ENCODE measurements around the gene TFEC.

TFEC gene

GRCh38 chr7:115920367-115920766, 110.2 kb downstream of the TFEC start:
- DNase-seq = no peak

DNA sequence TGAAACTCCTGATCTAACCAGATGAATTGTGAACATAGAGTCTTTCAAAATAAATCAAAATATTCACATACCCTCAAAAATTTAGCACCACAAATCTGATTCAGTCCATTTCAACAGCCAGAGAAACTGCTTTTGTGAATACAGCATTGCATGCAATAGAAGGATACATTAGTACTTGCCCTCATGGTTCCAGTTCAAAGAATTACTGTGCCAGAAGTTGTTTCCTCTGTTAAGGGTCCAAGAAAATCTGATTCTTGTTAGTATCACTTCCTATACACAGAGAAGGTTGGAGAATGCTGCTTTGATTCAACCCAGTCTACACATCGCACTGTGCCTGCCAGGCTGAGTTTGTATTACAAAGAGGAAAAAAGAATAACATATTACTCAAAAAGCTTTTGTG, 115.6 kb downstream of the TFEC start:
- no peak for DNase-seq

GRCh38 chr7:115911465-115911864, 119.1 kb downstream of the TFEC start:
- DNase-seq = no peak

- DNase-seq = peak in 1 of 2 experiments; percentile 16
Observed at GRCh38 chr7:115910541-115911164, 119.9 kb downstream of the TFEC start.

GRCh38 chr7:115906731-115907130, 123.8 kb downstream of the TFEC start:
- no peak for DNase-seq

DNA sequence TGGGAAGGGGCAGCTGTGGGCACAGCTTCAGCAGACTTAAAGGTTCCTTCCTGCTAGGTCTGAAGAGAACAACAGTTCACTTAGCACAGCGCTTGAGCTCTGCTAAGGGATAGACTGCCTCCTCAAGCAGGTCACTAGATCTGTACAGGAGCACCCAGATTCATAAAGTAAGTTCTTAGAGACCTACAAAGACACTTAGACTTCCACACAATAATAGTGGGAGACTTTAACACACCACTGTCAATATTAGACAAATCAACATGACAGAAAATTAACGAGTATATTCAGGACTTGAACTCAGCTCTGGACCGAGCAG, 140.9 kb downstream of the TFEC start:
- DNase-seq = no peak

- DNase-seq = no peak
Observed at GRCh38 chr7:115888981-115889668, 141.4 kb downstream of the TFEC start.

- no peak for DNase-seq
Observed at GRCh38 chr7:115885550-115885949, 145.0 kb downstream of the TFEC start.
